Skeletal muscle satellite cell (primary cell): ENCODE data around the gene MFSD11.
"Not testable (repeated sequence)": the region's sequence is repeated elsewhere in the genome, so short reads cannot be mapped to it uniquely, and the experiment has no call there.

Experiments
- H3K27me3 ChIP-seq: 2 replicates; pipeline ENCODE4 v1.7.0; 2013; ENCODE audit warnings: low read length; ENCODE audit not compliant: control insufficient read depth, insufficient read depth
- H3K36me3 ChIP-seq: 2 replicates; pipeline ENCODE4 v1.7.0; 2013; ENCODE audit warnings: mild to moderate bottlenecking, control low read depth, low read length; ENCODE audit not compliant: insufficient read depth
- H3K4me1 ChIP-seq: 2 replicates; pipeline ENCODE4 v1.7.0; 2013; ENCODE audit warnings: low read length; ENCODE audit not compliant: control insufficient read depth, insufficient read depth
- H3K4me2 ChIP-seq: 2 replicates; pipeline ENCODE4 v1.7.0; 2013; ENCODE audit warnings: mild to moderate bottlenecking, low read length
- H3K4me3 ChIP-seq: 2 replicates; pipeline ENCODE4 v1.7.0; 2013; ENCODE audit warnings: low read length
- H3K9ac ChIP-seq: 2 replicates; pipeline ENCODE4 v1.7.0; 2013; ENCODE audit warnings: mild to moderate bottlenecking, low read depth, low read length, moderate library complexity
- H3K9me3 ChIP-seq: replicated peaks from 2 replicates; pipeline ENCODE4 v1.7.0; 2013; ENCODE audit warnings: mild to moderate bottlenecking, control low read depth, low read length

Gene MFSD11

DNA sequence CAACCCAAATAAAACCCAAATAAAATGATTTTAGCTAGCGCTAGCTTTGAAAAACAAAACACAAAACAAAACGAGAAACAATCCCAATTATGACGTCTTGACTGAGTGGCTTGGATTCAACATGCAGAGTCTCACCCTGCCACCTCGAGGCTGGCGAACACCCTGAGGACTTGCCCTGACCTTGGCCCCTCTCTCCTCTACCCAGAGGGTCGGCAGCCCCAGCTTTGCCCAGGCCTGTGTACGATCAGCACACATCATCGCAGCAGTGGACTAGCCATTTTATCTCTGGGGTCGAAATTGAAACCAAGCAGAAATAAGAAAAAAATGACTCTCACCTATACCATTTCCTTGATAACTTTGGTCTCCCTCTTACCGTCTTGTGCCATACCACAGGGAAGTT is 16.5 kb upstream of the MFSD11 start:
- peaks cover 25% of the 10 kb centered on the region for H3K4me1 ChIP-seq

DNA sequence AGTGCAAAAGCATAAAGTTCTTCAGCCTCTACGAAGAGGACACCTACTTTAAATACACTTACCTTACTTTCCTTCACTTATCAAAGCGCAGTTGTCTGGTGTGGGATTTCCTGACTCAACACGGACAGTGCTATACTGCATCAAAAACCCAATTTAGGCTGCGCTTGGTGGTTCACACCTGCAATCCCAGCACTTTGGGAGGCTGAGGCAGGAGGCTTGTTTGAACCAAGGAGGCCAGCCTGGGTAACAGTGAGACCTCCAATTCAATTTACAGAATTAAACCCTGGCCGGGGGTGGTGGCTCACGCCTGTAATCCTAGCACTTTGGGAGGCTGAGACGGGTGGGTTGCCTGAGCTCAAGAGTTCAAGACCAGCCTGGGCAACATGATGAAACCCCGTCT is 15.6 kb upstream of the MFSD11 start:
- Histone ChIP-seq H3K9me3 (no peaks in the 10 kb centered on the region), H3K36me3 (peaks cover 70% of the 10 kb centered on the region), H3K27me3 (no peaks in the 10 kb centered on the region)

More for the DNA sequence above, 16.5 kb upstream of the MFSD11 start:
- Histone ChIP-seq H3K4me2 (no peak overlapping the region), H3K27me3 (no peaks in the 10 kb centered on the region), H3K4me3 (no peak overlapping the region), H3K9me3 (no peaks in the 10 kb centered on the region), H3K9ac (no peak overlapping the region), H3K36me3 (peaks cover 73% of the 10 kb centered on the region)

DNA sequence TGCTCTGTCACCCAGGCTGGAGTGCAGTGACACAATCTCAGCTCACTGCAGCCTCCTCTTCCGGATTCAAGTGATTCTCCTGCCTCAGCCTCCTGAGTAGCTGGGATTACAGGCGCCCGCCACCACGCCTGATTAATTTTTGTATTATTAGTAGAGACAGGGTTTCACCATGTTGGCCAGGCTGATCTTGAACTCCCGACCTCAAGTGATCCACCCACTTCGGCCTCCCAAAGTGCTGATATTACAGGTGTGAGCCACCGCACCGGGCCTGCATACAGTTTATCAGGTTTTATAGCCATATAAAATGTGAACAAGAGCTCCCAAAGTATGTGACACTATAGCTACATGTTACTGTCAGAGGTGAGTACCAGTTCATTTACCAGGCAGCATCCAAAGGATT is 14.9 kb upstream of the MFSD11 start:
- H3K4me3 ChIP-seq, H3K27me3 ChIP-seq, H3K9ac ChIP-seq, H3K4me2 ChIP-seq, H3K9me3 ChIP-seq: not testable (repeated sequence)
- Histone ChIP-seq H3K36me3 (peaks cover 66% of the 10 kb centered on the region), H3K4me1 (peaks cover 20% of the 10 kb centered on the region)

More for the DNA sequence above, 15.6 kb upstream of the MFSD11 start:
- H3K4me2 ChIP-seq = no peak overlapping the region
- H3K4me3 ChIP-seq = no peak overlapping the region
- H3K9ac ChIP-seq = no peak overlapping the region
- H3K4me1 ChIP-seq = peaks cover 16% of the 10 kb centered on the region

DNA sequence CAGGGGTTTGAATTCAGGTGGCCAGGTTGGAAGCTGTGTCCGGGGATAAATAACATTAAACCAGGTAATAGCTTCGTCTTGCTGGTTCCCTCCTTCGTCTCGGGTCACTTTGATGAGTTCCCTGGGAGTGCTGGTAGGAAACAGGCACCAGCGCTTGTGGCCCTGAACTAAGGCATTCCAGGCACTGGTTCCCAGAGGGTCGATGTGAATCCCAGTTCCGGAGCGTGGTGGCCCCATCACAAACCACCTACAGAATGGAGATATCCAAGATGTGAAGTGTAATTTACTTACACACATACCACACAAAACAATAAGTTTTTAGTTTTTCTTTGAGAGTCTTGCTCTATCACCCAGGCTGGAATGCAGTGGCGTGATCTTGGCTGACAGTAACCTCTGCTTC is 14.1 kb upstream of the MFSD11 start:
- Histone ChIP-seq H3K4me3 (no peak overlapping the region), H3K9ac (no peak overlapping the region), H3K4me1 (peaks cover 21% of the 10 kb centered on the region), H3K9me3 (no peaks in the 10 kb centered on the region), H3K27me3 (no peaks in the 10 kb centered on the region), H3K36me3 (peaks cover 57% of the 10 kb centered on the region), H3K4me2 (no peak overlapping the region)

DNA sequence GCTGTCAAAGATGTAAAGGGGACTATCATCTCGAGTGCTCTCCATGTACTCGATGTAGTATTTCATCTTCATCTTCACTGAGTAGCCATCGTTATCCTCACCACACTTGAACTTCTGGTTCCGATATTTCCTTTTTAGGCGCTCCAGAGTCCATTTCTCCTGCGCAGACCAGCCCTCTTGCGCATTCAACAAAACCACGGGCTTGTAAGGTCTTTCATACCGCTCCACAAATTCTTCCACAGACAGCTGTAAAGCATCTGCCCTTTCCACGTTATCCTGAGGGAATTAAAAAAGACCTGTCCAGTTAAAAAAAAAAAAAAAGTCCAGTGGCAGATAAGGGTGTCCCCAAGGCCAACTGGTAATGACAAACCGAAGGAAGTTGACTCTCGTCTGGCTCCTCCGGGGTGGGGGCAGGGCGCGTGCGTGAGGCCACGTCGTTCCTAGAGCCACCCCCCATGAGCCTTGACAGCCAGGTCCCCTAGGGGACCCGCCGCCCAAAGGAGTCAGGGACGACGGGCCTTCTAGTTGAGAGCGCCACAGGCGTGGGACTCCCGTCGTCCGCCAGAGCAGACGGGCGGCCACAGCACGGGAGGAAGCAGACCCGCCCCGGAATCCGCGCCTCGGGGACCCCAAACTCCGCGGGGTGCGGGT is 12.2 kb upstream of the MFSD11 start:
- Histone ChIP-seq H3K9me3 (no peaks in the 10 kb centered on the region), H3K36me3 (peaks cover 38% of the 10 kb centered on the region), H3K27me3 (no peaks in the 10 kb centered on the region), H3K4me1 (peaks cover 27% of the 10 kb centered on the region), H3K4me2 (peak overlapping the region; percentile 91), H3K4me3 (peak overlapping the region; percentile 86), H3K9ac (peak overlapping the region; percentile 100)

DNA sequence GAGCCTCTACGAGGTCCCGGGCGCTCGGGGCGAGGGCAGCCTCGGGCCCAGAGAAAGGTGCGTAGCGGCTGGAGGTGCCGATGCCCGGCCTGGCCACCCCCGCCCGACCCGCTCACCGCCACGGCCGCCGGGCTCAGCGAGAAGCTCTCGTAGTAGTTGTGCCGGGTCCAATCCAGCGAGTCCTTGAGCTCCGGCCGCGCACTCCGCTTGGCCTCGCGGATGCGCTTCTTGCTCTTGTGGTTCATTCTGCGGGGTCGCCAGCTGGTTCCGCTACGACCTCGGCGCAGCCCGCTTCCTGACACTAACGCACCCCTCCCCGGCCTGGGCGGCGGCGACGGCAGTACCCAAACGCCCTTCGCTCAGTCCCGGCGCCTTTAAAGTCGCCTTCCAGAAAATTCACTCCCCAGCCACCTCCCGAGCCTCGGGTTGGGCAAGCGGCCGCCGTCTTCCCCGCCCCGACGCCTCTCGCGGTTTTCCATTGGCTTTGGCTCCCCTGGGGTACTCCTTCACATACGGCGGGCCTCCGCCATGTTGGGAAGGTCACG is 11.6 kb upstream of the MFSD11 start, which contains the start of gene JMJD6:
Gene JMJD6, minus strand, starts transcription at position 376 of the 545 bp plus-strand sequence. Its CDS starts 131 bp downstream, at position 245.
- Histone ChIP-seq H3K36me3 (peaks cover 36% of the 10 kb centered on the region), H3K4me2 (peak within 1 kb of the TSS; percentile 91), H3K27me3 (no peaks in the 10 kb centered on the region), H3K4me3 (peak within 1 kb of the TSS; percentile 86), H3K9ac (peak within 1 kb of the TSS; percentile 100), H3K4me1 (peaks cover 27% of the 10 kb centered on the region), H3K9me3 (no peaks in the 10 kb centered on the region)

DNA sequence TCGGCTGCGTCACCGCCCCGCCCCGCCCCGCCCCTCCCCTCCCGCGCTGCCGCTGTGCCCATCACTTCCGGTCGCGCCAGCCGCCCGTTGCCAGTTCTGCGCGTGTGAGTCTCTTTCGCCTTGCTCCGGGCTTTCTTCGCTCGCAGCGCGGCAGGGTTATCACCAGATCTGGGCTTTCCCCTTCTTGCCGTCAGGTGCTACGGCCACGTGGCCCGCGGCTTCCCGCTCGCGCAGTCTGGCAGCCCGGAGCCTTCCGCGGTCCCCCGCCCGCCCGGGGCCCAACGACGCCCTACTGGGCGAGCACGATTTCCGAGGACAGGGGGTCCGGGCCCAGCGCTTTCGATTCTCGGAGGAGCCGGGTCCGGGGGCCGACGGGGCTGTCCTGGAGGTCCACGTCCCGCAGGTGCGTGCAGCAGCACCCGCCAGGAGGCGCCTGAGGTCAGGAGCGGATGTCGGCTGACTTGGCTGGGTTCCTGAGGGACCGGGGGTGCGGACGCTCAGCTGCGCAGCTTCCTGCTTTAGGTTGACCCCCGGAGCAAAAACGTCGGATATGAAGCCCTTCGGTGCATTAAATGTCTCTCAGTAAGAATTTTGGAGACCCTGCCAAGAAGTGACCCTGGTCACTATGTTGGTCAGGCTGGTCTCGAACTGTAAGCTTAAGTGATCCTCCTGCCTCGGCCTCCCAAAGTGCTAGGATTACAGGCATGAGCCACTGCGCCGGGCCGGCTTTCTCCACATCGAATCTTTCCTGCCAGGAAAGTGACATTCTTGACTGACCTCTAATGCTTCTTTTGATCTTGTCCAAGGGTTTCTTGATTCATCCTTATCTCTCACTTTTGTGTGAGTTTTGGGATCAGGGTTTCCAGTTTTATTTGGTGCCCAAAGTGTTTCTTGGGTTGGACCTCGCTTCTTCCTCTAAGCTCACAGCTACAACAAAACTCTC is 10.9 kb upstream of the MFSD11 start, which contains the start of gene METTL23:
Gene METTL23, plus strand, starts transcription at position 64 of the 943 bp plus-strand sequence. CDS start 2,872 bp downstream, outside the sequence.
- peak within 1 kb of the TSS; percentile 91 for H3K4me2 ChIP-seq
- H3K9ac ChIP-seq = peak within 1 kb of the TSS; percentile 100
- H3K9me3 ChIP-seq = no peaks in the 10 kb centered on the region
- peak within 1 kb of the TSS; percentile 86 for H3K4me3 ChIP-seq
- peaks cover 35% of the 10 kb centered on the region for H3K36me3 ChIP-seq
- H3K27me3 ChIP-seq = no peaks in the 10 kb centered on the region
- peaks cover 27% of the 10 kb centered on the region for H3K4me1 ChIP-seq

DNA sequence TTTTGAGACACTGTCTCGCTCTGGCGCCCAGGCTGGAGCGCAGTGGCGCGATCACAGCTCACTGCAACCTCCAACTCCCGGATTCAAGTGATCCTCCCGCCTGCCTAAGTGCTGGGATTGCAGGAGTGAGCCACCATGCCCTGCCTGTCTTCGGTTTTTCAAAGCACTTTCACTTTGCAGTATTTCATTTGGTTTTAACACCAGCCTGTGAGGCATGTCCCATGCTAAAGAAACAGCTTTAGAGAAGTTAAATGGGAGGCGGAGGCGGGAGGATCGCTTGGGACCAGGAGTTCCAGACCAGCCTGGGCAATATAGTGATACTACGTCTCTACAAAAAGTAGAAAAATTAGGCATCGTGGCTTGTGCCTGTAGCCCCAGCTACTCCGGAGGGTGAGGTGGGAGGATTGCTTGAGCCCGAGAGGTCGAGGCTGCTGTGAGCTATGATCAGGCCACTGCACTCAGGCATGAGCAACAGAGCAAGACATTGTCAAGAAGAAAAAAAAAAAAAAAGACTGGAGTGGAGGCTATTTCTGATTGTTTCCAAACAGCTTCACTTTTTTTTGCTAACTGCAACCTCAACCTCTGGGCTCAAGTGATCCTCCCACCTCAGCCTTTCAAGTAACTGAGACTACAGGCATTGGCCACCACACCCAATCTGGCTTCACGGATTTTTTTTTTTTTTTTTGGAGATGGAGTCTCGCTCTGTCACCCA is 10.0 kb upstream of the MFSD11 start:
- Histone ChIP-seq H3K9me3 (no peaks in the 10 kb centered on the region), H3K4me1 (peaks cover 28% of the 10 kb centered on the region), H3K4me3 (peak overlapping the region; percentile 86), H3K36me3 (peaks cover 34% of the 10 kb centered on the region), H3K27me3 (no peaks in the 10 kb centered on the region), H3K9ac (peak overlapping the region; percentile 100), H3K4me2 (peak overlapping the region; percentile 87)

DNA sequence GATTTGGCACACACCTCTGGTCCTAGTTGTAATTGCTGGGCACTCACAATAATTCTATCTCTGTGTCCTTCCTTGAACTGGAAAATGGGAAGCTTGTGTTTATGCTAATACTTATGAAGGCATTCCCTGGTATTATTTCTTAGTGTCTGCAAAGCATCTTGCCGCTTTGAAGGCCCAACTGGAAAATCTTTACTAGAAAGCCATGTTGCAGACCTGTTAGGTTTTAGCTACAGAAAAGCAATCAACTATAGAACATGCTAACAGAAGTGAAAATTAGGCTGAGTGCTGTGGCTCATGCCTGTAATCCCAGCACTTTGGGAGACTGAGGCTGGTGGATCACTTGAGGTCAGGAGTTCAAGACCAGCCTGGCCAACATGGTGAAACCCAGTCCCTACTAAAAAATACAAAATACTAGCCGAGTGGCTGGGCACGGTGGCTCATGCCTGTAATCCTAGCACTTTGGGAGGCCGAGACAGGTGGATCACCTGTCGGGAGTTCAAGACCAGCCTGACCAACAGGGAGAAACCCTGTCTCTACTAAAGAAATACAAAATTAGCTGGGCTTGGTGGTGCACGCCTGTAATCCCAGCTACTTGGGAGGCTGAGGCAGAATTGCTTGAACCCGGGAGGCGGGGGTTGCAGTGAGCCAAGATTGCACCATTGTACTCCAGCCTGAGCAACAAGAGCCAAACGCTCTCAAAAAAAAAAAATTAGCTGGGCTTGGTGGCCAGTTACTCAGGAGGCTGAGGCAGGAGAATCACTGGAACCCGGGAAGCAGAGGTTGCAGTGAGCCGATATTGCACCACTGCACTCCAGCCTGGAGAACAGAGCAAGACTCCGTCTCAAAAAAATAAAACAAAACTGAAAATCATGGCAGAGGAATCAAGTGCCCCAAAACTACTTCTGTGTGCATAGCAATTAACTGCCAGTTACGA is 5.9 kb upstream of the MFSD11 start:
- H3K4me2 ChIP-seq = peak overlapping the region; percentile 94
- H3K4me3 ChIP-seq = not testable (repeated sequence)

More for the DNA sequence above, 5.9 kb upstream of the MFSD11 start:
- not testable (repeated sequence) for H3K27me3 ChIP-seq, H3K9me3 ChIP-seq, H3K9ac ChIP-seq
- peaks cover 37% of the 10 kb centered on the region for H3K4me1 ChIP-seq
- H3K36me3 ChIP-seq = peaks cover 52% of the 10 kb centered on the region
